IMR-90 (cell line): ENCODE measurements around the gene D2HGDH.

ENCODE experiments used
- CEBPB ChIP-seq: IDR thresholded peaks from 2 replicates; pipeline ENCODE4 v1.6.1; 2012; ENCODE audit warnings: low read depth, low read length, improper control_type of control experiment
- CHD1 ChIP-seq: IDR thresholded peaks from 2 replicates; pipeline ENCODE4 v1.6.1; 2012; ENCODE audit warnings: low read depth, low read length, improper control_type of control experiment
- MAFK ChIP-seq: IDR thresholded peaks from 2 replicates; pipeline ENCODE4 v1.6.1; 2012; ENCODE audit warnings: low read depth, low read length, improper control_type of control experiment
- NFE2L2 ChIP-seq: fragments of 150-350 bp; IDR thresholded peaks from 2 replicates; pipeline ENCODE4 v1.6.1; 2016; ENCODE audit warnings: low read depth, mild to moderate bottlenecking, low read length
- POLR2A ChIP-seq: IDR thresholded peaks from 2 replicates; pipeline ENCODE4 v1.6.1; 2012; ENCODE audit warnings: mild to moderate bottlenecking, low read depth, low read length
- RAD21 ChIP-seq: IDR thresholded peaks from 2 replicates; pipeline ENCODE4 v1.6.1; 2012; ENCODE audit warnings: low read length, improper control_type of control experiment
- RCOR1 ChIP-seq: IDR thresholded peaks from 2 replicates; pipeline ENCODE4 v1.6.1; 2012; ENCODE audit warnings: mild to moderate bottlenecking, low read length, improper control_type of control experiment; ENCODE audit not compliant: insufficient replicate concordance
- RFX5 ChIP-seq: IDR thresholded peaks from 2 replicates; pipeline ENCODE4 v1.8.0; 2012; ENCODE audit warnings: low read depth, mild to moderate bottlenecking, low read length, moderate library complexity
- SMC3 ChIP-seq: fragments of 150-350 bp; IDR thresholded peaks from 2 replicates; pipeline ENCODE4 v1.6.1; 2016; ENCODE audit warnings: low read depth, mild to moderate bottlenecking, antibody characterized with exemption, low read length, moderate library complexity
- TF ChIP-seq, protein P1 (sequence below): conservative IDR thresholded peaks from 2 replicates; pipeline ENCODE4 v1.5.1; 2012; ENCODE audit warnings: mild to moderate bottlenecking, low read depth, low read length, improper control_type of control experiment
- TF ChIP-seq, protein P2 (sequence below): fragments of 150-350 bp; IDR thresholded peaks from 2 replicates; pipeline ENCODE4 v1.6.1; 2016; ENCODE audit warnings: low read depth, mild to moderate bottlenecking, low read length, moderate library complexity, borderline replicate concordance
- TF ChIP-seq, protein P3 (sequence below): fragments of 150-350 bp; IDR thresholded peaks from 2 replicates; pipeline ENCODE4 v1.6.1; 2017; ENCODE audit warnings: mild to moderate bottlenecking, antibody characterized with exemption, low read length, low read depth

DNA sequence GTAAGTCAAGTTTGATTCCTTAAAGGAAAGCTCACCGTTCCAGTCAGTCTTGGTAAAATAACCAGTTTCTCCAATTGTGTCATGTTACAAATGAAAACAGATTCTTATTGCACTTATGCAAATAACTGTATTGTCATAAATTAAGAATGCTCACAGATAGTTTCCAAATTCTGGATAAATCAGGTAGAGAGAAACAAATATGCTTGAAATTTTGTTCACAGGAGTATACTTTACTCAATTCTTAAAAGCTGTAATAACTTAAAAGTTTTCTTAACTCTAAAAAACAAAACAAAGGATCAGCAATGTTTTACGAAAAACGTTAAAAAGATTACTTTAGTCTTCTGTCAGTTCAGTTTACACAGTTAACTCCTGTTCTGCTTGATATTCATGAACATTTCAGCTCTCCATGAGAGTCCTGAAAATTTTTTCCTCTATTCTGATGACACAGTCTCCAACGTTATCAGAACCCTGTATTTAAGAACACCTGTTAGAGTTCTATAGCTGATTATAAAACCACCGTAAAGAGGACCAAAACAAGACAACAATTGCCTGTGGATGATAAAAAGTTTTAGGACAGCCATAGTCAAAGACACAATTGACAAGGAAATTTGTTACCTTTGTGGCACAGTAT is 46.6 kb downstream of the D2HGDH start:
- TF ChIP-seq RAD21 (no peak), POLR2A (no peak), MAFK (no peak), CHD1 (no peak), CEBPB (no peak), SMC3 (no peak), NFE2L2 (no peak), RCOR1 (no peak), RFX5 (no peak)
- TF ChIP-seq, protein P1, sequence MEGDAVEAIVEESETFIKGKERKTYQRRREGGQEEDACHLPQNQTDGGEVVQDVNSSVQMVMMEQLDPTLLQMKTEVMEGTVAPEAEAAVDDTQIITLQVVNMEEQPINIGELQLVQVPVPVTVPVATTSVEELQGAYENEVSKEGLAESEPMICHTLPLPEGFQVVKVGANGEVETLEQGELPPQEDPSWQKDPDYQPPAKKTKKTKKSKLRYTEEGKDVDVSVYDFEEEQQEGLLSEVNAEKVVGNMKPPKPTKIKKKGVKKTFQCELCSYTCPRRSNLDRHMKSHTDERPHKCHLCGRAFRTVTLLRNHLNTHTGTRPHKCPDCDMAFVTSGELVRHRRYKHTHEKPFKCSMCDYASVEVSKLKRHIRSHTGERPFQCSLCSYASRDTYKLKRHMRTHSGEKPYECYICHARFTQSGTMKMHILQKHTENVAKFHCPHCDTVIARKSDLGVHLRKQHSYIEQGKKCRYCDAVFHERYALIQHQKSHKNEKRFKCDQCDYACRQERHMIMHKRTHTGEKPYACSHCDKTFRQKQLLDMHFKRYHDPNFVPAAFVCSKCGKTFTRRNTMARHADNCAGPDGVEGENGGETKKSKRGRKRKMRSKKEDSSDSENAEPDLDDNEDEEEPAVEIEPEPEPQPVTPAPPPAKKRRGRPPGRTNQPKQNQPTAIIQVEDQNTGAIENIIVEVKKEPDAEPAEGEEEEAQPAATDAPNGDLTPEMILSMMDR, result no peak
- TF ChIP-seq, protein P2, sequence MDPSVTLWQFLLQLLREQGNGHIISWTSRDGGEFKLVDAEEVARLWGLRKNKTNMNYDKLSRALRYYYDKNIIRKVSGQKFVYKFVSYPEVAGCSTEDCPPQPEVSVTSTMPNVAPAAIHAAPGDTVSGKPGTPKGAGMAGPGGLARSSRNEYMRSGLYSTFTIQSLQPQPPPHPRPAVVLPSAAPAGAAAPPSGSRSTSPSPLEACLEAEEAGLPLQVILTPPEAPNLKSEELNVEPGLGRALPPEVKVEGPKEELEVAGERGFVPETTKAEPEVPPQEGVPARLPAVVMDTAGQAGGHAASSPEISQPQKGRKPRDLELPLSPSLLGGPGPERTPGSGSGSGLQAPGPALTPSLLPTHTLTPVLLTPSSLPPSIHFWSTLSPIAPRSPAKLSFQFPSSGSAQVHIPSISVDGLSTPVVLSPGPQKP, result no peak
- TF ChIP-seq, protein P3, sequence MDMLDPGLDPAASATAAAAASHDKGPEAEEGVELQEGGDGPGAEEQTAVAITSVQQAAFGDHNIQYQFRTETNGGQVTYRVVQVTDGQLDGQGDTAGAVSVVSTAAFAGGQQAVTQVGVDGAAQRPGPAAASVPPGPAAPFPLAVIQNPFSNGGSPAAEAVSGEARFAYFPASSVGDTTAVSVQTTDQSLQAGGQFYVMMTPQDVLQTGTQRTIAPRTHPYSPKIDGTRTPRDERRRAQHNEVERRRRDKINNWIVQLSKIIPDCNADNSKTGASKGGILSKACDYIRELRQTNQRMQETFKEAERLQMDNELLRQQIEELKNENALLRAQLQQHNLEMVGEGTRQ, result no peak
